Mesenchymal stem cell (in vitro differentiated cells and primary cell): ENCODE data around the gene ITIH3.

Experiments
- DNase-seq: peaks from one replicate; pipeline ENCODE4 v3.0.0-alpha.2; 2013
- H2AFZ ChIP-seq: one replicate; pipeline ENCODE4 v1.6.1; 2013; ENCODE audit warnings: low read depth, mild to moderate bottlenecking, control low read depth, inconsistent platforms, low read length, moderate library complexity
- H2AK5ac ChIP-seq: 2 replicates; pipeline ENCODE4 v1.6.1; 2013; ENCODE audit warnings: low read length, moderate library complexity, mild to moderate bottlenecking, inconsistent platforms; ENCODE audit not compliant: severe bottlenecking
- H2BK120ac ChIP-seq: one replicate; pipeline ENCODE4 v1.6.1; 2013; ENCODE audit warnings: low read depth, mild to moderate bottlenecking, inconsistent platforms, low read length, moderate library complexity
- H2BK12ac ChIP-seq, 2 experiments: one replicate each; pipeline ENCODE4 v1.6.1; 2013; ENCODE audit warnings: inconsistent platforms in 2 of 2, low read length in 2 of 2, mild to moderate bottlenecking in 2 of 2, moderate library complexity in 2 of 2, control low read depth in 1 of 2
- H2BK15ac ChIP-seq: one replicate; pipeline ENCODE4 v1.6.1; 2013; ENCODE audit warnings: mild to moderate bottlenecking, low read depth, inconsistent platforms; ENCODE audit not compliant: poor library complexity, severe bottlenecking
- H2BK5ac ChIP-seq: 2 replicates; pipeline ENCODE4 v1.6.1; 2013; ENCODE audit warnings: low read depth, mild to moderate bottlenecking, low read length, control low read depth, inconsistent platforms; ENCODE audit not compliant: poor library complexity, severe bottlenecking
- H3K14ac ChIP-seq, 2 experiments: one replicate each; pipeline ENCODE4 v1.6.1; 2013; ENCODE audit warnings: inconsistent platforms in 2 of 2, low read length in 2 of 2, control low read depth in 1 of 2, mild to moderate bottlenecking in 1 of 2, moderate library complexity in 1 of 2
- H3K18ac ChIP-seq, 2 experiments: one replicate each; pipeline ENCODE4 v1.6.1; 2013; ENCODE audit warnings: inconsistent platforms in 2 of 2, low read length in 2 of 2, control low read depth in 1 of 2, low read depth in 1 of 2, mild to moderate bottlenecking in 1 of 2
- H3K23ac ChIP-seq, 2 experiments: one replicate each; pipeline ENCODE4 v1.6.1; 2013; ENCODE audit warnings: inconsistent platforms in 2 of 2, low read length in 2 of 2, mild to moderate bottlenecking in 2 of 2, moderate library complexity in 2 of 2, control low read depth in 1 of 2
- H3K27ac ChIP-seq: 2 replicates; pipeline ENCODE4 v1.5.1; 2013; ENCODE audit warnings: mild to moderate bottlenecking, moderate library complexity, low read length, control low read depth, inconsistent platforms; ENCODE audit not compliant: poor library complexity, severe bottlenecking
- H3K27me3 ChIP-seq, 2 experiments: 2 replicates each; pipeline versions ENCODE4 v1.6.1 to v1.7.0; 2013; ENCODE audit warnings: low read length in 2 of 2, mild to moderate bottlenecking in 2 of 2, moderate library complexity in 2 of 2, control low read depth in 1 of 2, inconsistent platforms in 1 of 2; ENCODE audit not compliant: control insufficient read depth in 1 of 2, insufficient read depth in 1 of 2
- H3K36me3 ChIP-seq, 2 experiments: 2 replicates each; pipeline versions ENCODE4 v1.6.1 to v1.7.0; 2013; ENCODE audit warnings: low read length in 2 of 2, control low read depth in 1 of 2, inconsistent platforms in 1 of 2, low read depth in 1 of 2, mild to moderate bottlenecking in 1 of 2; ENCODE audit not compliant: insufficient read depth in 2 of 2, control insufficient read depth in 1 of 2
- H3K4ac ChIP-seq, 2 experiments: one replicate each; pipeline ENCODE4 v1.6.1; 2013; ENCODE audit warnings: inconsistent platforms in 2 of 2, low read length in 2 of 2, mild to moderate bottlenecking in 2 of 2, moderate library complexity in 2 of 2, control low read depth in 1 of 2, low read depth in 1 of 2
- H3K4me1 ChIP-seq: 2 replicates; pipeline ENCODE4 v1.6.1; 2013; ENCODE audit warnings: low read depth, low read length, control low read depth; ENCODE audit not compliant: control insufficient read depth, insufficient read depth
- H3K4me2 ChIP-seq: 2 replicates; pipeline ENCODE4 v1.6.1; 2013; ENCODE audit warnings: low read length, mild to moderate bottlenecking, inconsistent platforms; ENCODE audit not compliant: poor library complexity, severe bottlenecking
- H3K4me3 ChIP-seq, 2 experiments: 2 replicates each; pipeline versions ENCODE4 v1.5.1 to v1.7.0; 2013; ENCODE audit warnings: low read length in 2 of 2, mild to moderate bottlenecking in 2 of 2, control low read depth in 1 of 2, low read depth in 1 of 2; ENCODE audit not compliant: insufficient read depth in 1 of 2
- H3K79me1 ChIP-seq: replicated peaks from 2 replicates; pipeline ENCODE4 v1.6.1; 2013; ENCODE audit warnings: mild to moderate bottlenecking, control low read depth, low read length, inconsistent platforms; ENCODE audit not compliant: poor library complexity, severe bottlenecking
- H3K9ac ChIP-seq: 2 replicates; pipeline ENCODE4 v1.7.0; 2013; ENCODE audit warnings: mild to moderate bottlenecking, low read length, moderate library complexity
- H3K9me3 ChIP-seq: 2 replicates; pipeline ENCODE4 v1.7.0; 2013; ENCODE audit warnings: mild to moderate bottlenecking, low read length; ENCODE audit not compliant: control insufficient read depth
- H4K8ac ChIP-seq: one replicate; pipeline ENCODE4 v1.6.1; 2013; ENCODE audit warnings: inconsistent platforms, mild to moderate bottlenecking, low read length, moderate library complexity
- H4K91ac ChIP-seq: one replicate; pipeline ENCODE4 v1.6.1; 2013; ENCODE audit warnings: mild to moderate bottlenecking, low read length, inconsistent platforms
- WGBS: methylation state at CpG from one replicate; pipeline ENCODE4 v1.1.7; 2013; ENCODE audit warnings: mixed read lengths; 5-methylcytosine and 5-hydroxymethylcytosine counted together

ITIH3 gene

DNA sequence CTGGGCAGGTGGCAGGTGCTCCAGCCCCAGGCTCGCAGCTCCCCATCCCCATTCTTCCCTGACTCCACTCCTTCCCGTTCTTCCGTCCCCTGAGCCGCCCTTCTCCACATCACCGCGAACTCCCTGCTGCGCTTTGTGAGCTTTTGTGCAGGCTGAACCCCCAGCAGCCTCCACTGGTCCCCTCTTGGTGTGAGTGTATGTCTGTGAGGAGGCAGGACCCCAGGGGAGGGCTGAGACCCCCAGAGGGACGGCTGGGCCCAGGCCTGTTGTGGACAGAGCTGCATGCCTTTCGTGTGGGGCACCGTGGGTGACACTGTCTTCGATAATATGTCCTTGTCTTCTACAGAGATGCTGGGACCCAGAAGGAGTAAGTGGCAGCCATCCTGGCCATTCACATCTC, 7.3 kb upstream of the ITIH3 start:
- whole genome bisulfite sequencing, result 82% methylated on average over 10 of the region's 11 CpGs
- no peak overlapping the region for H2AK5ac ChIP-seq
- no peak overlapping the region for H2BK12ac ChIP-seq
- H3K79me1 ChIP-seq, result no peaks in the 10 kb centered on the region
- no peaks in the 10 kb centered on the region for H3K9me3 ChIP-seq
- peak overlapping the region; percentile 49 for H3K9ac ChIP-seq
- H3K4me2 ChIP-seq, result no peak overlapping the region
- no peak overlapping the region for H2BK15ac ChIP-seq
- no peak overlapping the region for H2BK120ac ChIP-seq
- no peak overlapping the region for H4K8ac ChIP-seq
- no peak overlapping the region for H3K23ac ChIP-seq
- H3K14ac ChIP-seq, result no peak overlapping the region
- no peak overlapping the region for H2BK5ac ChIP-seq
- no peak for DNase-seq
- peaks cover 35 to 74% of the 10 kb centered on the region in 2 experiments for H3K27me3 ChIP-seq
- peaks cover 3% of the 10 kb centered on the region for H3K4me1 ChIP-seq
- H3K27ac ChIP-seq, result no peak overlapping the region
- no peak overlapping the region for H3K18ac ChIP-seq
- H3K4ac ChIP-seq, result no peak overlapping the region
- no peak overlapping the region for H2AFZ ChIP-seq
- H3K4me3 ChIP-seq, result no peak overlapping the region
- peaks cover 0 to 5% of the 10 kb centered on the region in 2 experiments for H3K36me3 ChIP-seq
- H4K91ac ChIP-seq, result no peak overlapping the region

DNA sequence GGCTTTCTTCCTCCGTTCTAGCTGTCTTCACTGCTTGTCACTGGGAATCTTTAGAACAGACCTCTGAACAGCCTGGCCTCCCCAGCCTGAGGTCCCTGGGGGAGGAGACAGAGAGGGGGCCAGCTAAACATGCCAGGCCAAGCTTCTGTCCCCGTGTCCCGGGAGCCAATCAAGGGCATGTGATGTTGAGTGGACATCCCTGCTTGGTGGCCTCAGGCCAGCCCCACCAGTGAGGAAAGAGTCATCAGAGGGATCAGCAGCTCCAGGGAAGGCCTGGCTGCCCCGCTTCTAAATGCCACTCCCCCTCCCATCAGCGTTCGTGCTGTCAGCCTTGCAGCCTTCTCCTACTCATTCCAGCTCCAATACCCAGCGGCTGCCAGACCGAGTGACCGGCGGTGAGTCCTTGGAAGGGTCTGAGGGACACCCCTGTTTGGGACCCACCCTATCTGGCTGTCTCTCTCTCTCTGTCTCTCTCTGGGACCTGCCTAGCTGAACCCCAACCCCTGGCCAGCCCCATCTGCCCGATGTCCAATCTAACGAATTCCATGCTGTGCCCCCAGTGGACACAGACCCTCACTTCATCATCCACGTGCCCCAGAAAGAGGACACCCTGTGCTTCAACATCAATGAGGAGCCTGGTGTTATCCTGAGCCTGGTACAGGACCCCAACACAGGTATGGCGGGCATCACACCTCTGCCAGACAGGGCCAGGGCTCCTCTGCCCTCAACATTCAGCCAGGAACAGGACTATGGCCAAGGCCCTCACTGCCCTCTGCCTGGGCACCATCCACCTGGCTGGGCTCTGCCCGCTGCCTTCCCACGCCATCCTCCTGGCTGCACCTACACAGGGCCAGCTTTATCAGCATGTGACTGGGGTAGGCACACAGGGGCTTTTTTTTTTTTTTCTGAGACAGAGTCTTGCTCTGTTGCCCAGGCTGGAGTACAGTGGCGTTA, 6.6 kb upstream of the ITIH3 start:
- H4K8ac ChIP-seq, result no peak overlapping the region
- H3K4ac ChIP-seq, result no peak overlapping the region
- no peaks in the 10 kb centered on the region for H3K79me1 ChIP-seq
- H3K23ac ChIP-seq, result no peak overlapping the region
- H3K27ac ChIP-seq, result no peak overlapping the region
- H2BK120ac ChIP-seq, result no peak overlapping the region
- H2AK5ac ChIP-seq, result no peak overlapping the region
- H3K9me3 ChIP-seq, result no peaks in the 10 kb centered on the region
- no peak overlapping the region for H2BK12ac ChIP-seq
- no peak for DNase-seq
- no peak overlapping the region for H3K18ac ChIP-seq
- H3K4me3 ChIP-seq, result no peak overlapping the region
- peaks cover 0 to 5% of the 10 kb centered on the region in 2 experiments for H3K36me3 ChIP-seq
- H3K27me3 ChIP-seq, result peaks cover 28 to 74% of the 10 kb centered on the region in 2 experiments
- H3K14ac ChIP-seq, result no peak overlapping the region
- peaks cover 3% of the 10 kb centered on the region for H3K4me1 ChIP-seq
- WGBS, result 83% methylated on average over 15 of the region's 17 CpGs
- no peak overlapping the region for H4K91ac ChIP-seq
- no peak overlapping the region for H2BK5ac ChIP-seq
- H3K4me2 ChIP-seq, result no peak overlapping the region
- H2AFZ ChIP-seq, result no peak overlapping the region
- H2BK15ac ChIP-seq, result no peak overlapping the region
- peak overlapping the region; percentile 49 for H3K9ac ChIP-seq

GRCh38 chr3:52788890-52789745, 5.5 kb upstream of the ITIH3 start:
- H2BK120ac ChIP-seq, result no peak overlapping the region
- no peak overlapping the region for H3K23ac ChIP-seq
- H3K4me3 ChIP-seq, result no peak overlapping the region
- DNase-seq, result no peak
- no peak overlapping the region for H2AFZ ChIP-seq
- H3K36me3 ChIP-seq, result peaks cover 0 to 5% of the 10 kb centered on the region in 2 experiments
- no peak overlapping the region for H3K4me2 ChIP-seq
- no peak overlapping the region for H2BK5ac ChIP-seq
- no peak overlapping the region for H2BK12ac ChIP-seq
- H2AK5ac ChIP-seq, result no peak overlapping the region
- H3K9me3 ChIP-seq, result no peaks in the 10 kb centered on the region
- no peak overlapping the region for H4K8ac ChIP-seq
- peaks cover 19 to 63% of the 10 kb centered on the region in 2 experiments for H3K27me3 ChIP-seq
- peak overlapping the region; percentile 53 for H2BK15ac ChIP-seq
- H3K4ac ChIP-seq, result no peak overlapping the region
- H4K91ac ChIP-seq, result no peak overlapping the region
- H3K9ac ChIP-seq, result no peak overlapping the region
- peaks cover 3% of the 10 kb centered on the region for H3K4me1 ChIP-seq
- H3K14ac ChIP-seq, result no peak overlapping the region
- H3K79me1 ChIP-seq, result no peaks in the 10 kb centered on the region
- H3K27ac ChIP-seq, result no peak overlapping the region
- 84% methylated on average over 16 of the region's 16 CpGs for WGBS
- no peak overlapping the region for H3K18ac ChIP-seq

GRCh38 chr3:52789746-52790040, 4.9 kb upstream of the ITIH3 start:
- Histone ChIP-seq H2BK120ac (no peak overlapping the region), H3K36me3 (peaks cover 0 to 5% of the 10 kb centered on the region in 2 experiments), H3K23ac (no peak overlapping the region), H3K4ac (no peak overlapping the region), H2AK5ac (no peak overlapping the region), H3K4me1 (peaks cover 3% of the 10 kb centered on the region), H2BK15ac (peak overlapping the region; percentile 53), H2BK12ac (no peak overlapping the region), H3K9ac (no peak overlapping the region), H3K27ac (no peak overlapping the region), H3K4me3 (no peak overlapping the region), H3K27me3 (peaks cover 19 to 61% of the 10 kb centered on the region in 2 experiments), H3K4me2 (no peak overlapping the region), H4K91ac (no peak overlapping the region), H3K18ac (no peak overlapping the region), H2BK5ac (no peak overlapping the region), H2AFZ (no peak overlapping the region), H4K8ac (no peak overlapping the region), H3K79me1 (no peaks in the 10 kb centered on the region), H3K9me3 (no peaks in the 10 kb centered on the region), H3K14ac (no peak overlapping the region)
- no peak for DNase-seq
- WGBS, result 78% methylated on average over 6 of the region's 6 CpGs
